ENCODE results near the gene SMOC2. TPM values are rescaled to one million over a fixed set of nuclear protein-coding genes. Genes with fewer than 3 reads are reported as not detected.

The SMOC2 gene
- total RNA-seq, 1 donor from 2014 or later: 14.4 TPM

GRCh38 chr6:168438783-168439520, 2.0 kb upstream of the SMOC2 start:
- Histone ChIP-seq H3K9me3 (replicated peaks) (no peaks in the 10 kb centered on the region), H3K27me3 (ENCODE audit: low read depth) (peaks cover 95% of the 10 kb centered on the region), H3K4me1 (peaks cover 26% of the 10 kb centered on the region), H3K36me3 (no peaks in the 10 kb centered on the region), H3K4me3 (no peak overlapping the region), H3K27ac (replicated peaks) (peak overlapping the region; percentile 76)
- no peak for DNase-seq
- TF ChIP-seq CTCF (IDR thresholded peaks at IDR 0.05; ENCODE audit: borderline replicate concordance): no peak
- intact Hi-C loops (cut with micrococcal nuclease): no loop called here

GRCh38 chr6:168439794-168440450, 1.1 kb upstream of the SMOC2 start:
- peak overlapping the region; percentile 76 for H3K27ac ChIP-seq (replicated peaks)
- peaks cover 97% of the 10 kb centered on the region for H3K27me3 ChIP-seq (ENCODE audit: low read depth)
- H3K4me1 ChIP-seq: peaks cover 26% of the 10 kb centered on the region

DNA sequence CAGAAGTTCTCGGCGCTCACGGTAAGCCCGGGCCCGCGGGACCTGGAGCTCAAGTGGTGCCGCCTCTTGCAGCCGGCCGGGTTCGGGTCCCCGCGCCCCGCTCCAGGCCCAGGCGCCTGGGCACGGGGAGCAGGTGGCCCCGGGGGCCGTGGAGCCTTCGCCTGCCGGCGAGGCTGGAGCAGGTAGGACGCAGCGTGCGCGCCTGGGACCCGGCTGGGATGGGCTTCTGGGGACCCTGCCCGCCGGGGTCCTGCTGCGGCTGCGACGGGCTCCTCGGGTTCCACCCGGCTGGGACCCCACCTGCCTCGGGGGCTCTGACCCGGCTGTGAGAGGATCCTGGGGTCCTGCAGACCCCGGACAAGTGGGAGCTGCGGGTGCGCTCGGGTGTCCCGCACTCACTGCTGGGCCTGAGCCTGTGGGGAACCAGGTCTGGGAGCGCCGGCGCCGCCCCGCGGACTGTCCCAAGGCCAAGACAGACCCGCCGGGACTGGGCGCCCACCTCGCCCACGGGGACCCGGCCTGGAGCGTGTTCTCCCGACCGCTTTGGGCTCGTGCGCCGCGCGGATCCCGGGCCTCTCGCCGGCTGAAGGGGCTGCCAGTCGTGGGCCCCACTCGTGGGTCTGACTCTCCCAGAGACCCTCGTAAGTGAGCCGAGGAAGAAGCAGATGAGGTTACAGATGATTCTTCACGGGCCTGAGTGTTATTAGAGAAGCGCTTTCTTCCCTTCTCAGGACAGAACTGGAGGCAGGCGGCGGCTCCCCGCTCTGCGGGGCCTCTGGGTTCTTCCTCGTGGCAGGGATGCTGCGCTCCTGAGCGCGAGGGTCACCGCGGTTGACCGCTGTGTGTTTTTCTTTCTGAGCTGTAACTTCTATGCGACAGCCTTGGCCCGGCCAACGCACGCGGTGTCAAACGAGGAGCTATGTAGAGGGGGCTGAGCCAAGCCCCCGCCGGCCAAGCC, 729 bp downstream of the SMOC2 start:
- Histone ChIP-seq H3K4me1 (peaks cover 26% of the 10 kb centered on the region), H3K36me3 (no peaks in the 10 kb centered on the region)
- no peak for DNase-seq

More at GRCh38 chr6:168439794-168440450, 1.1 kb upstream of the SMOC2 start:
- Histone ChIP-seq H3K36me3 (no peaks in the 10 kb centered on the region), H3K4me3 (no peak overlapping the region), H3K9me3 (replicated peaks) (no peaks in the 10 kb centered on the region)
- no peak for DNase-seq
- intact Hi-C loops (cut with micrococcal nuclease): no loop called here
- TF ChIP-seq CTCF (IDR thresholded peaks at IDR 0.05; ENCODE audit: borderline replicate concordance): no peak

DNA sequence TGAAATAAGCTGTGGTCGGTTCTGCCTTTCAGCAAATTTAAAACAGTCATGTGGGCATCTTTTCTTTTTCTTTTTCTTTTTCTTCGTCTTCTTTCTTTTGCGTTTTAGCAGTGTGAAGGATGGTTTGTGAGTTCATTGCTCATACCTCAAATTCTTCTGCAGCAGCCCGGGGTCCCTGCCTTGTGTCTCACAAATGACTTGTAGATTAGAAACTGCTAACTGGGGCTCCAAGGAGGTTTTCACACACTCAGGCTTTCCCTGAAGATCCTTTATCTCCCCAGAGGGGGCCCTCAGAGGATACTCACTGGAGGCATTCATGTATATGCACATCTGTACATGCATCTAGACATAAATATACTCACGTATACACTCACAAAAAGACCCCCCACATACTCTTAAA, 1.7 kb downstream of the SMOC2 start:
- peak overlapping the region; percentile 72 for H3K4me3 ChIP-seq
- no peaks in the 10 kb centered on the region for H3K9me3 ChIP-seq (replicated peaks)
- DNase-seq: no peak
- peaks cover 26% of the 10 kb centered on the region for H3K4me1 ChIP-seq
- no peaks in the 10 kb centered on the region for H3K36me3 ChIP-seq
- no peak overlapping the region for H3K27ac ChIP-seq (replicated peaks)
- TF ChIP-seq CTCF (IDR thresholded peaks at IDR 0.05; ENCODE audit: borderline replicate concordance): no peak
- peaks cover 98% of the 10 kb centered on the region for H3K27me3 ChIP-seq (ENCODE audit: low read depth)
- intact Hi-C loops (cut with micrococcal nuclease): no loop called here

More for the DNA sequence above, 729 bp downstream of the SMOC2 start:
- no peak for TF ChIP-seq CTCF (IDR thresholded peaks at IDR 0.05; ENCODE audit: borderline replicate concordance)
- H3K9me3 ChIP-seq (replicated peaks): no peaks in the 10 kb centered on the region
- H3K27me3 ChIP-seq (ENCODE audit: low read depth): peaks cover 97% of the 10 kb centered on the region
- peak overlapping the region; percentile 72 for H3K4me3 ChIP-seq
- intact Hi-C loops (cut with micrococcal nuclease): no loop called here
- peak overlapping the region; percentile 76 for H3K27ac ChIP-seq (replicated peaks)

- Histone ChIP-seq H3K4me1 (peaks cover 15% of the 10 kb centered on the region), H3K27ac (replicated peaks) (no peak overlapping the region), H3K36me3 (no peaks in the 10 kb centered on the region), H3K9me3 (replicated peaks) (no peaks in the 10 kb centered on the region), H3K4me3 (no peak overlapping the region), H3K27me3 (ENCODE audit: low read depth) (peaks cover 97% of the 10 kb centered on the region)
- intact Hi-C loops (cut with micrococcal nuclease): no loop called here
- no peak for TF ChIP-seq CTCF (IDR thresholded peaks at IDR 0.05; ENCODE audit: borderline replicate concordance)
- no peak for DNase-seq
Measured at GRCh38 chr6:168447282-168447681, 6.3 kb downstream of the SMOC2 start.
